SK-N-SH (cell line): ENCODE results near the gene GNAT1. TPM values are rescaled to one million over a fixed set of nuclear protein-coding genes. Genes with fewer than 3 reads are reported as not detected.
A peak's percentile ranks its signal among the peaks of the same experiment; 100 is the strongest.

ENCODE experiments used
- CTCF ChIA-PET: fragments of 300-600, 350-600 bp; formaldehyde crosslinking; extraction: SDS; loops from one replicate; lab custom pipeline; 2021; lab: Yijun Ruan, JAX
- POLR2A ChIA-PET: fragments of 350-600 bp; sonication (Branson Sonifier 250); formaldehyde crosslinking; extraction: SDS; loops from one replicate; lab custom pipeline; 2020; ENCODE audit warnings: antibody characterized with exemption, inconsistent platforms; lab: Yijun Ruan, JAX
- DNase-seq: peaks from one replicate; pipeline ENCODE4 v3.0.0; 2012
- H2AFZ ChIP-seq: fragments of 200-600 bp; sonication (generic); 2 replicates; pipeline ENCODE4 v1.8.1; 2016; ENCODE audit warnings: antibody characterized with exemption, mild to moderate bottlenecking, low read depth
- H3F3A ChIP-seq: fragments of 200-600 bp; sonication (generic); replicated peaks from 2 replicates; pipeline ENCODE3; 2016; ENCODE audit warnings: antibody characterized with exemption, mild to moderate bottlenecking; ENCODE audit not compliant: insufficient read depth
- H3K27ac ChIP-seq, 2 experiments: fragments of 200-500 bp in 1 of 2; fragments of 200-600 bp in 1 of 2; sonication (Bioruptor generic) in 1 of 2; sonication (generic), shearing (Covaris generic) in 1 of 2; 2 replicates each; pipeline versions ENCODE4 v1.5.1 to v1.6.1; 2014 to 2016; ENCODE audit warnings: low read depth in 2 of 2, inconsistent platforms in 1 of 2, low read length in 1 of 2, mild to moderate bottlenecking in 1 of 2, mixed read lengths in 1 of 2
- H3K27me3 ChIP-seq: fragments of 200-600 bp; sonication (generic), shearing (Covaris generic); 2 replicates; pipeline ENCODE4 v1.6.1; 2016; ENCODE audit warnings: mixed run types; ENCODE audit not compliant: insufficient read depth
- H3K36me3 ChIP-seq, 2 experiments: fragments of 200-500 bp in 1 of 2; fragments of 200-600 bp in 1 of 2; sonication (Bioruptor generic) in 1 of 2; sonication (generic) in 1 of 2; replicated peaks in 1 of 2; 2 replicates each; pipeline versions ENCODE3 to v1.5.1; 2014 to 2016; ENCODE audit warnings: low read length in 1 of 2, mild to moderate bottlenecking in 1 of 2; ENCODE audit not compliant: insufficient read depth in 2 of 2, control insufficient read depth in 1 of 2
- H3K4me1 ChIP-seq, 2 experiments: fragments of 200-500 bp in 1 of 2; fragments of 200-600 bp in 1 of 2; sonication (Bioruptor generic) in 1 of 2; sonication (generic), shearing (Covaris generic) in 1 of 2; 2 replicates each; pipeline versions ENCODE4 v1.5.1 to v1.6.1; 2014 to 2016; ENCODE audit warnings: low read depth in 1 of 2, low read length in 1 of 2, mixed run types in 1 of 2; ENCODE audit not compliant: insufficient read depth in 2 of 2, control insufficient read depth in 1 of 2
- H3K4me2 ChIP-seq: fragments of 200-600 bp; sonication (generic), shearing (Covaris generic); 2 replicates; pipeline ENCODE4 v1.6.1; 2017; ENCODE audit warnings: mixed run types
- H3K4me3 ChIP-seq, 2 experiments: fragments of 200-500 bp in 1 of 2; fragments of 200-600 bp in 1 of 2; sonication (Bioruptor generic) in 1 of 2; sonication (generic), shearing (Covaris generic) in 1 of 2; 2 replicates each; pipeline versions ENCODE4 v1.5.1 to v1.8.1; 2014 to 2016; ENCODE audit warnings: low read depth in 2 of 2, inconsistent platforms in 1 of 2, low read length in 1 of 2, mild to moderate bottlenecking in 1 of 2, mixed read lengths in 1 of 2, moderate library complexity in 1 of 2
- H3K79me2 ChIP-seq: fragments of 200-600 bp; sonication (generic); 2 replicates; pipeline ENCODE4 v1.8.1; 2017; ENCODE audit warnings: mild to moderate bottlenecking; ENCODE audit not compliant: insufficient read depth
- H3K9ac ChIP-seq: fragments of 200-600 bp; sonication (generic); 2 replicates; pipeline ENCODE4 v1.6.1; 2017; ENCODE audit warnings: mixed run types
- H3K9me2 ChIP-seq: fragments of 200-600 bp; sonication (generic); 2 replicates; pipeline ENCODE4 v1.6.1; 2017; ENCODE audit warnings: mixed run types
- H3K9me3 ChIP-seq: fragments of 200-600 bp; sonication (generic); 2 replicates; pipeline ENCODE4 v1.6.1; 2017; ENCODE audit warnings: mixed run types, mild to moderate bottlenecking, moderate library complexity
- H4K20me1 ChIP-seq: fragments of 200-600 bp; sonication (generic); 2 replicates; pipeline ENCODE4 v1.6.1; 2017; ENCODE audit warnings: mild to moderate bottlenecking, mixed run types; ENCODE audit not compliant: insufficient read depth
- ELF1 ChIP-seq: IDR thresholded peaks from 2 replicates; pipeline ENCODE4 v1.4.0; 2012
- EP300 ChIP-seq, 2 experiments: IDR thresholded peaks; 2 replicates each; pipeline versions ENCODE4 v1.4.0 to v1.6.1; 2012; ENCODE audit warnings: borderline replicate concordance in 1 of 2, low read depth in 1 of 2, low read length in 1 of 2
- FOSL2 ChIP-seq: IDR thresholded peaks from 2 replicates; pipeline ENCODE4 v1.4.0; 2012; ENCODE audit warnings: low read depth, mild to moderate bottlenecking, moderate library complexity, borderline replicate concordance
- FOXM1 ChIP-seq: IDR thresholded peaks from 2 replicates; pipeline ENCODE4 v1.4.0; 2012; ENCODE audit warnings: low read depth, mild to moderate bottlenecking
- GABPA ChIP-seq: IDR thresholded peaks from 2 replicates; pipeline ENCODE4 v1.4.0; 2012; ENCODE audit warnings: low read depth, mild to moderate bottlenecking
- MXI1 ChIP-seq: IDR thresholded peaks from 2 replicates; pipeline ENCODE4 v1.6.1; 2012; ENCODE audit warnings: mild to moderate bottlenecking, low read depth, low read length, improper control_type of control experiment
- NFIC ChIP-seq: IDR thresholded peaks from 2 replicates; pipeline ENCODE4 v1.4.0; 2012; ENCODE audit warnings: borderline replicate concordance
- POLR2AphosphoS5 ChIP-seq: IDR thresholded peaks from 2 replicates; pipeline ENCODE4 v1.6.1; 2012; ENCODE audit warnings: low read depth, low read length
- RAD21 ChIP-seq: IDR thresholded peaks from 2 replicates; pipeline ENCODE4 v1.6.1; 2012; ENCODE audit warnings: mild to moderate bottlenecking, low read length
- RXRA ChIP-seq: IDR thresholded peaks from 2 replicates; pipeline ENCODE4 v1.4.0; 2012; ENCODE audit warnings: low read depth, mild to moderate bottlenecking, borderline replicate concordance
- TEAD4 ChIP-seq: IDR thresholded peaks from 2 replicates; pipeline ENCODE4 v1.4.0; 2012; ENCODE audit warnings: mild to moderate bottlenecking, borderline replicate concordance; ENCODE audit not compliant: insufficient read depth
- WGBS: methylation state at CpG from one replicate; pipeline ENCODE4 v1.1.6; 2017; ENCODE audit warnings: low lambda C conversion rate; 5-methylcytosine and 5-hydroxymethylcytosine counted together
- polyA plus RNA-seq, 3 experiments: library from polyadenylated mRNA; depleted of rRNA; stranded (reverse); fragments of >200 nt; gene quantifications; 2 replicates each; pipeline ENCODE4 v1.2.3, GENCODE V29; 2012
- TF ChIP-seq, protein P1 (sequence below): fragments of 200-600 bp; sonication (generic); IDR thresholded peaks from 2 replicates; pipeline ENCODE4 v1.6.1; 2017; ENCODE audit warnings: antibody characterized with exemption, mild to moderate bottlenecking, moderate library complexity
- TF ChIP-seq, protein P2 (sequence below): fragments of 150-350 bp; IDR thresholded peaks from 2 replicates; pipeline ENCODE4 v1.6.1; 2017; ENCODE audit warnings: antibody characterized with exemption, low read length, low read depth, borderline replicate concordance

GNAT1 gene
- polyA plus RNA-seq, 1 of the 3 experiments (the other 2 are of a cell fraction), result not detected

DNA sequence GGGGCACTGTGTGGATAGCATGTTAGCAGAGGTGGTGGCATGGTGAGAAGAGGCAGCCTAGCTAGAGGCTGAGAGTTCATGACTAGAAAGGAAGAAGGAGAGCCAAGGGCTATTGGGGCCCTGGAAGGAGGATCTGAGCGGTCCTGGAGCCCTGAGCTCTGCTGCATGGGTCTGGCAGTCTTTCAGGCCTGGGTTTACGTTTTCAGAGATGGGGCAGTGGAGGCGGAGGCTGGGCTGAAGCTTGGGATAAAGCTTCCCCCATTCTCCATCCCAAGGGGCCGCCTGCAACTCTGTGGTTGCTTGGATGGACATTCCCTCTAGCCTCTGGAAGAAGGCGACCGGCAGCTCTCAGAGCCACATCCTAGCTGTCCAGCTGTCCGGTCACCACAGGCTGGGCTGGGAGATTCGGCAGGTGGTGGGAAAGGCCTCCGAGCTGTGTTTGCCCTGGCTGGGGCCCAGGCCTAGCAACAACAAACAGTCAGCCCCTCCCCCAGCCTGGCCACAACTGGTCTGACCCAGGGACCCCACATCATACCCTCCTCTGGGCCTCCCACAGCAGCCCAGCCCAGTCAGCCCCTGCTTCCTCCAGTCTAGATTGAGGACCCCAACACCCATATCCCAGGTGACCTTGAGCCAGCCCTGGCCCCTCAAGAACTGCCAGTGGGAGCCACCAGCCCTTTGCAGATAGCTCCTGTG is 11.9 kb downstream of the GNAT1 start (continued):
- TF ChIP-seq, protein P1, sequence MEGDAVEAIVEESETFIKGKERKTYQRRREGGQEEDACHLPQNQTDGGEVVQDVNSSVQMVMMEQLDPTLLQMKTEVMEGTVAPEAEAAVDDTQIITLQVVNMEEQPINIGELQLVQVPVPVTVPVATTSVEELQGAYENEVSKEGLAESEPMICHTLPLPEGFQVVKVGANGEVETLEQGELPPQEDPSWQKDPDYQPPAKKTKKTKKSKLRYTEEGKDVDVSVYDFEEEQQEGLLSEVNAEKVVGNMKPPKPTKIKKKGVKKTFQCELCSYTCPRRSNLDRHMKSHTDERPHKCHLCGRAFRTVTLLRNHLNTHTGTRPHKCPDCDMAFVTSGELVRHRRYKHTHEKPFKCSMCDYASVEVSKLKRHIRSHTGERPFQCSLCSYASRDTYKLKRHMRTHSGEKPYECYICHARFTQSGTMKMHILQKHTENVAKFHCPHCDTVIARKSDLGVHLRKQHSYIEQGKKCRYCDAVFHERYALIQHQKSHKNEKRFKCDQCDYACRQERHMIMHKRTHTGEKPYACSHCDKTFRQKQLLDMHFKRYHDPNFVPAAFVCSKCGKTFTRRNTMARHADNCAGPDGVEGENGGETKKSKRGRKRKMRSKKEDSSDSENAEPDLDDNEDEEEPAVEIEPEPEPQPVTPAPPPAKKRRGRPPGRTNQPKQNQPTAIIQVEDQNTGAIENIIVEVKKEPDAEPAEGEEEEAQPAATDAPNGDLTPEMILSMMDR, result no peak
- TF ChIP-seq RAD21 (no peak), RXRA (no peak), POLR2AphosphoS5 (no peak), MXI1 (no peak)
- TF ChIP-seq, protein P2, sequence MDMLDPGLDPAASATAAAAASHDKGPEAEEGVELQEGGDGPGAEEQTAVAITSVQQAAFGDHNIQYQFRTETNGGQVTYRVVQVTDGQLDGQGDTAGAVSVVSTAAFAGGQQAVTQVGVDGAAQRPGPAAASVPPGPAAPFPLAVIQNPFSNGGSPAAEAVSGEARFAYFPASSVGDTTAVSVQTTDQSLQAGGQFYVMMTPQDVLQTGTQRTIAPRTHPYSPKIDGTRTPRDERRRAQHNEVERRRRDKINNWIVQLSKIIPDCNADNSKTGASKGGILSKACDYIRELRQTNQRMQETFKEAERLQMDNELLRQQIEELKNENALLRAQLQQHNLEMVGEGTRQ, result no peak

DNA sequence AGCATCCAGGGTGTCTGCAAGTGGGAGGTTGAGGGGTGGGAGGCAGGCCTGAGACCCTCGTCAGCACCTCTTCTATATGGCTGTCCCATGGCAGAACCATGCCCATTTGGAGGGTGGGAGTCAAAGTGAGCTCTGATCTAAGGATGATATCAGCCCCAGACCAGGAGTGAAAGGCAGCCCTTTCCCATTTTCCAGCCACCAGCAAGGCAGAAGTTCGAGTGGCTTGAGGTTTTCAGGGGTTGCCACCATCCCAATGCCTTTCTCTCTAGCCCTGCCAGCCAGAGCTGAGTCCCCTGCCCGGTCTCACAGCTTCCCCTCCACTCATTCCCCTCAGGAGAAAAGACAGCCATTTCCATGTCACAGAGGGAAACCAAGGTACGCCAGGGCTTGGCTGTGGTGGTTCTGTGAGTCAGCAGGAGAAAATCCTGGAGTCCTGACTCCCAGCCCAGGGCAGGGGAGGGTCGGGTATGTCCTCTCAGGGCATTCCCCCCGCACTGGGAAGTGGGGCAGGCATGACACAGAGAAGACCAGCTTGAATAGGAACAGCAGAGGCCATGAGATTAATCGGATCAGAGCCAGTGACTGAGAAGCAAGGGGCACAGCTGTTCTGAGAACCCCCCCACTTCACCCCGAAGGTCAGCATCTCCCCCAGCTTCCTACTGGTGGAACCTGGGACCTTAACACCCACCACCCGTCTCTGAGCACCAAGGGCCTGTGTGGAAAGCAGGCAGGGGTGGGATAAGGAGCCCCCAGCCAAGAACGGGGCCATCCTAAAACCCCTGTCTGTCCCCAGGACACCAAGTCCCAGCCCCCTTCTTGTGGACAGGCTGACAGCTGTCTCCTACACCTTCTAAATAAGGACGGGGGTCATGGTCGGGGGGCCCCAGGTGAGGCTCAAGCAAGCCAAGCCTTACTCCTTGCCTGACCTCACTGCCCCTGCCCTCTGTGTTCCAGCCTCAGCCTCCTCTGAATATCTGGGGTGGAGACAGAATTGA is 12.7 kb downstream of the GNAT1 start:
- Histone ChIP-seq H3K27me3 (peaks cover 35% of the 10 kb centered on the region), H3K27ac (no peak overlapping the region), H3K9ac (no peak overlapping the region), H3K79me2 (no peaks in the 10 kb centered on the region), H3F3A (no peaks in the 10 kb centered on the region), H3K4me1 (peaks cover 0 to 11% of the 10 kb centered on the region in 2 experiments; a peak in 1 of 4 replicates), H3K9me3 (no peaks in the 10 kb centered on the region), H3K9me2 (no peaks in the 10 kb centered on the region), H3K36me3 (no peaks in the 10 kb centered on the region), H2AFZ (no peak overlapping the region), H4K20me1 (no peaks in the 10 kb centered on the region), H3K4me2 (peak overlapping the region; percentile 55; the same call in 1 of the 2 replicates), H3K4me3 (no peak overlapping the region)
- no peak for DNase-seq
- WGBS, result 77% methylated on average over 10 of the region's 12 CpGs
- TF ChIP-seq ELF1 (no peak), EP300 (IDR thresholded peaks at IDR 0.05; ENCODE audit: borderline replicate concordance in 1 of 2, low read depth in 1 of 2, low read length in 1 of 2) (no peak), FOSL2 (no peak), NFIC (no peak), GABPA (no peak), FOXM1 (no peak), TEAD4 (no peak)
- ChIA-PET POLR2A (interaction anchor here (1.3 kb wide), 1 partner anchor 8 kb away, joined by 4 read pairs; no protein-coding TSS in a partner anchor), CTCF (interaction anchor here (0.8 to 61.6 kb wide), 14 partner anchors 8 to 665 kb away, joined by 3 to 1375 read pairs (median 4); partner anchors contain the start of gene GNAT1)
